ENCODE measurements around the gene RRBP1.

The RRBP1 gene

GRCh38 chr20:17701826-17702225, 19.8 kb upstream of the RRBP1 start:
- in situ Hi-C loops (cut with HindIII; ENCODE audit: low sequenced_read_pairs): no loop called here
- no peak for DNase-seq (ENCODE audit: low read depth)
- H3K4me3 ChIP-seq (ENCODE audit: low read depth, low read length): no peak overlapping the region
- TF ChIP-seq CTCF (IDR thresholded peaks at IDR 0.05; ENCODE audit: low read depth, low read length, missing control alignments): no peak

GRCh38 chr20:17700637-17701036, 18.6 kb upstream of the RRBP1 start:
- DNase-seq (ENCODE audit: low read depth): no peak
- in situ Hi-C loops (cut with HindIII; ENCODE audit: low sequenced_read_pairs): no loop called here
- TF ChIP-seq CTCF (IDR thresholded peaks at IDR 0.05; ENCODE audit: low read depth, low read length, missing control alignments): no peak
- H3K4me3 ChIP-seq (ENCODE audit: low read depth, low read length): no peak overlapping the region

- no peak within 1 kb of the TSS for H3K4me3 ChIP-seq (ENCODE audit: low read depth, low read length)
- DNase-seq (ENCODE audit: low read depth): no peak
- TF ChIP-seq CTCF (IDR thresholded peaks at IDR 0.05; ENCODE audit: low read depth, low read length, missing control alignments): no peak
- in situ Hi-C loops (cut with HindIII; ENCODE audit: low sequenced_read_pairs): no loop called here
These were observed 17.9 kb upstream of the RRBP1 start, which contains the start of gene BANF2 for GRCh38 chr20:17699931-17700351. Gene BANF2, plus strand, starts transcription at chr20:17699966. Its CDS starts 25,060 bp downstream, at chr20:17725026.

GRCh38 chr20:17698384-17698783, 16.3 kb upstream of the RRBP1 start:
- H3K4me3 ChIP-seq (ENCODE audit: low read depth, low read length): no peak overlapping the region
- in situ Hi-C loops (cut with HindIII; ENCODE audit: low sequenced_read_pairs): no loop called here
- no peak for TF ChIP-seq CTCF (IDR thresholded peaks at IDR 0.05; ENCODE audit: low read depth, low read length, missing control alignments)
- DNase-seq (ENCODE audit: low read depth): no peak

GRCh38 chr20:17697171-17697570, 15.1 kb upstream of the RRBP1 start:
- DNase-seq (ENCODE audit: low read depth): no peak
- no peak overlapping the region for H3K4me3 ChIP-seq (ENCODE audit: low read depth, low read length)
- no peak for TF ChIP-seq CTCF (IDR thresholded peaks at IDR 0.05; ENCODE audit: low read depth, low read length, missing control alignments)
- in situ Hi-C loops (cut with HindIII; ENCODE audit: low sequenced_read_pairs): no loop called here

- TF ChIP-seq CTCF (IDR thresholded peaks at IDR 0.05; ENCODE audit: low read depth, low read length, missing control alignments): no peak
- in situ Hi-C loops (cut with HindIII; ENCODE audit: low sequenced_read_pairs): no loop called here
- DNase-seq (ENCODE audit: low read depth): no peak
- no peak overlapping the region for H3K4me3 ChIP-seq (ENCODE audit: low read depth, low read length)
These were observed 14.2 kb upstream of the RRBP1 start for GRCh38 chr20:17696287-17696686.

- no peak for TF ChIP-seq CTCF (IDR thresholded peaks at IDR 0.05; ENCODE audit: low read depth, low read length, missing control alignments)
- H3K4me3 ChIP-seq (ENCODE audit: low read depth, low read length): no peak overlapping the region
- in situ Hi-C loops (cut with HindIII; ENCODE audit: low sequenced_read_pairs): no loop called here
- DNase-seq (ENCODE audit: low read depth): no peak
These were observed 12.7 kb upstream of the RRBP1 start for GRCh38 chr20:17694767-17695166.
